H1 (cell line): ENCODE results near the gene IL36RN. TPM values are rescaled to one million over a fixed set of nuclear protein-coding genes. Genes with fewer than 3 reads are reported as not detected.

ENCODE experiments used
- CTCF ChIA-PET: fragments of 300-600 bp; sonication (Branson Sonifier 250); formaldehyde crosslinking; loops from one replicate; lab custom pipeline; 2021; ENCODE audit not compliant: partially characterized antibody; lab: Charles Lee
- POLR2A ChIA-PET: fragments of 300-600 bp; sonication (Branson Sonifier 250); formaldehyde crosslinking; loops from one replicate; lab custom pipeline; 2021; ENCODE audit warnings: inconsistent platforms; ENCODE audit not compliant: partially characterized antibody; lab: Charles Lee
- DNase-seq, 2 experiments: peaks; one replicate each; pipeline versions ENCODE4 v3.0.0 to v3.0.0-alpha.2; 2010 to 2022; ENCODE audit warnings: low spot score in 2 of 2, low read depth in 1 of 2, mixed read lengths in 1 of 2
- FAIRE-seq: peaks from 2 replicates; lab custom pipeline; 2011; peaks lifted over from hg19 to GRCh38; lab: Jason Lieb, UNC
- H2AFZ ChIP-seq: 2 replicates; pipeline ENCODE4 v1.8.1; 2012; ENCODE audit warnings: low read length, inconsistent platforms
- H2AK5ac ChIP-seq: 2 replicates; pipeline ENCODE4 v1.6.1; 2013; ENCODE audit warnings: low read depth, low read length
- H2BK120ac ChIP-seq: replicated peaks from 2 replicates; pipeline ENCODE3; 2013; ENCODE audit warnings: low read depth, low read length, inconsistent platforms
- H2BK12ac ChIP-seq: 2 replicates; pipeline ENCODE4 v1.6.1; 2013; ENCODE audit warnings: low read depth, low read length
- H2BK15ac ChIP-seq: 2 replicates; pipeline ENCODE4 v1.6.1; 2013; ENCODE audit warnings: low read length
- H2BK20ac ChIP-seq: 2 replicates; pipeline ENCODE4 v1.6.1; 2013; ENCODE audit warnings: low read length
- H2BK5ac ChIP-seq: 2 replicates; pipeline ENCODE4 v1.6.1; 2013; ENCODE audit warnings: low read depth, low read length
- H3K14ac ChIP-seq: 2 replicates; pipeline ENCODE4 v1.6.1; 2013; ENCODE audit warnings: inconsistent platforms; ENCODE audit not compliant: insufficient read length
- H3K18ac ChIP-seq: 2 replicates; pipeline ENCODE4 v1.6.1; 2013; ENCODE audit warnings: low read length; ENCODE audit errors: extremely low read depth
- H3K23ac ChIP-seq: 2 replicates; pipeline ENCODE4 v1.6.1; 2013; ENCODE audit warnings: inconsistent platforms; ENCODE audit not compliant: insufficient read length
- H3K23me2 ChIP-seq: 2 replicates; pipeline ENCODE4 v1.6.1; 2013; ENCODE audit warnings: low read depth, low read length
- H3K27ac ChIP-seq: 2 replicates; pipeline ENCODE4 v1.6.1; 2011; ENCODE audit warnings: low read depth, low read length, inconsistent platforms
- H3K27me3 ChIP-seq, 4 experiments: replicated peaks in 1 of 4; 1 replicate in 1 of 4; 2 replicates in 3 of 4; pipeline versions ENCODE4 v1.6.1 to v1.8.1; 2011 to 2013; ENCODE audit warnings: low read length in 3 of 4, mild to moderate bottlenecking in 3 of 4, inconsistent platforms in 2 of 4, mixed read lengths in 2 of 4, moderate library complexity in 1 of 4; ENCODE audit not compliant: control insufficient read depth in 3 of 4, insufficient read depth in 3 of 4; ENCODE audit errors: extremely low read depth in 1 of 4
- H3K36me3 ChIP-seq, 4 experiments: 2 replicates each; pipeline versions ENCODE4 v1.6.1 to v1.8.1; 2011 to 2013; ENCODE audit warnings: mild to moderate bottlenecking in 4 of 4, low read length in 3 of 4, moderate library complexity in 2 of 4, control low read depth in 1 of 4, inconsistent platforms in 1 of 4; ENCODE audit not compliant: insufficient read depth in 4 of 4, control insufficient read depth in 2 of 4
- H3K4ac ChIP-seq: replicated peaks from 2 replicates; pipeline ENCODE3; 2013; ENCODE audit warnings: low read length, low read depth, mixed read lengths, inconsistent platforms; ENCODE audit not compliant: insufficient read length
- H3K4me1 ChIP-seq, 4 experiments: replicated peaks in 1 of 4; 1 replicate in 1 of 4; 2 replicates in 3 of 4; pipeline versions ENCODE4 v1.6.1 to v1.8.1; 2011 to 2013; ENCODE audit warnings: low read length in 3 of 4, inconsistent platforms in 2 of 4, mixed read lengths in 1 of 4; ENCODE audit not compliant: insufficient read depth in 4 of 4, control insufficient read depth in 3 of 4
- H3K4me2 ChIP-seq, 2 experiments: 2 replicates each; pipeline versions ENCODE4 v1.6.1 to v1.8.1; 2011 to 2013; ENCODE audit warnings: low read depth in 2 of 2, low read length in 2 of 2, control low read depth in 1 of 2, inconsistent platforms in 1 of 2, mild to moderate bottlenecking in 1 of 2; ENCODE audit not compliant: insufficient read depth in 1 of 2
- H3K4me3 ChIP-seq, 4 experiments: fragments of 200-600, 300-600 bp in 1 of 4; sonication (generic), shearing (Covaris generic), sonication (Bioruptor Twin) in 1 of 4; 2 replicates each; pipeline versions ENCODE4 v1.5.1 to v1.8.1; 2011 to 2016; ENCODE audit warnings: low read length in 4 of 4, low read depth in 3 of 4, control low read depth in 2 of 4, inconsistent platforms in 2 of 4, mild to moderate bottlenecking in 2 of 4, mixed read lengths in 1 of 4, moderate library complexity in 1 of 4; ENCODE audit not compliant: insufficient read depth in 2 of 4; ENCODE audit errors: extremely low read depth in 1 of 4
- H3K56ac ChIP-seq: replicated peaks from 2 replicates; pipeline ENCODE3; 2013; ENCODE audit warnings: low read depth, mild to moderate bottlenecking, mixed read lengths, low read length, inconsistent platforms; ENCODE audit not compliant: insufficient read length
- H3K79me1 ChIP-seq: 2 replicates; pipeline ENCODE4 v1.6.1; 2013; ENCODE audit warnings: low read depth, low read length, control low read depth
- H3K79me2 ChIP-seq, 2 experiments: 2 replicates each; pipeline versions ENCODE4 v1.6.1 to v1.8.1; 2012 to 2013; ENCODE audit warnings: low read length in 2 of 2, mild to moderate bottlenecking in 2 of 2, inconsistent platforms in 1 of 2; ENCODE audit not compliant: insufficient read depth in 2 of 2, control insufficient read depth in 1 of 2
- H3K9ac ChIP-seq, 4 experiments: replicated peaks in 1 of 4; 1 replicate in 1 of 4; 2 replicates in 3 of 4; pipeline versions ENCODE4 v1.6.1 to v1.8.1; 2011 to 2013; ENCODE audit warnings: low read depth in 3 of 4, low read length in 3 of 4, control low read depth in 2 of 4, mild to moderate bottlenecking in 2 of 4, moderate library complexity in 2 of 4, inconsistent platforms in 1 of 4; ENCODE audit errors: extremely low read depth in 1 of 4
- H3K9me3 ChIP-seq, 2 experiments: 2 replicates each; pipeline versions ENCODE4 v1.6.1 to v1.8.1; 2012 to 2013; ENCODE audit warnings: mild to moderate bottlenecking in 2 of 2, moderate library complexity in 2 of 2, control low read depth in 1 of 2, inconsistent platforms in 1 of 2, low read depth in 1 of 2, low read length in 1 of 2, mixed read lengths in 1 of 2; ENCODE audit not compliant: insufficient read depth in 2 of 2
- H4K20me1 ChIP-seq, 2 experiments: replicated peaks in 1 of 2; 2 replicates each; pipeline versions ENCODE3 to v1.8.1; 2011 to 2013; ENCODE audit warnings: inconsistent platforms in 2 of 2, low read length in 2 of 2, mild to moderate bottlenecking in 1 of 2; ENCODE audit not compliant: insufficient read depth in 2 of 2, control insufficient read depth in 1 of 2
- H4K5ac ChIP-seq: 2 replicates; pipeline ENCODE4 v1.6.1; 2013; ENCODE audit warnings: low read length, low read depth, mixed read lengths, inconsistent platforms; ENCODE audit not compliant: insufficient read length
- H4K8ac ChIP-seq: 2 replicates; pipeline ENCODE4 v1.8.0; 2013; ENCODE audit warnings: mild to moderate bottlenecking, moderate library complexity, low read length, inconsistent platforms; ENCODE audit not compliant: insufficient read depth; ENCODE audit errors: extremely low read depth
- H4K91ac ChIP-seq: replicated peaks from 2 replicates; pipeline ENCODE3; 2013; ENCODE audit warnings: low read length, mixed read lengths, inconsistent platforms; ENCODE audit not compliant: insufficient read length
- SRF ChIP-seq: IDR thresholded peaks from 2 replicates; pipeline ENCODE4 v1.6.1; 2011; ENCODE audit warnings: mild to moderate bottlenecking, low read depth, low read length, moderate library complexity
- WGBS, 2 experiments: shearing (Covaris generic) in 1 of 2; methylation state at CpG; one replicate each; pipeline versions ENCODE4 v1.1.6 to v1.1.7; 2013 to 2015; ENCODE audit warnings: low lambda C conversion rate in 2 of 2, mixed read lengths in 2 of 2, inconsistent platforms in 1 of 2, low coverage in 1 of 2, missing lambda C conversion rate in 1 of 2; ENCODE audit not compliant: insufficient replicate concordance in 2 of 2, insufficient coverage in 1 of 2, insufficient read length in 1 of 2; ENCODE audit errors: extremely low coverage in 1 of 2, missing lambda C conversion rate in 1 of 2; 5-methylcytosine and 5-hydroxymethylcytosine counted together
- polyA plus RNA-seq, 7 experiments: library from polyadenylated mRNA; depleted of rRNA in 3 of 7; stranded (reverse) in 5 of 7; unstranded in 2 of 7; fragments of >200 nt in 5 of 7; fragments of 200-250 nt in 2 of 7; gene quantifications; 1 replicate in 5 of 7; 2 replicates in 1 of 7; 4 replicates in 1 of 7; pipeline versions ENCODE4 v1.2.1 to v1.2.3, GENCODE V29; 2011 to 2013; ENCODE audit warnings: missing spikeins in 2 of 7, mixed read lengths in 2 of 7
- total RNA-seq: library from RNA; stranded (reverse); fragmentation: NEBNext Ultra II Directional; extraction: Animal tissue kit (Norgen Biotek cat#: 25700); gene quantifications from 2 replicates; pipeline ENCODE4 v1.2.1, GENCODE V29; 2021

IL36RN gene
- total and polyA plus RNA-seq, 2 of the 8 experiments (the other 6 are each of a cell fraction or from before 2014, with no cell fraction given): not detected

GRCh38 chr2:113056521-113056920 lies 2.5 kb upstream of the IL36RN start:
- H4K91ac ChIP-seq: no peak overlapping the region
- H2BK12ac ChIP-seq: no peak overlapping the region
- no peak overlapping the region for H3K18ac ChIP-seq
- H4K8ac ChIP-seq: no peak overlapping the region
- no peak overlapping the region for H3K4ac ChIP-seq
- H3K79me2 ChIP-seq: no peaks in the 10 kb centered on the region
- no peaks in the 10 kb centered on the region; the same call in 1 of the 2 replicates for H3K23me2 ChIP-seq
- no peak overlapping the region for H2AK5ac ChIP-seq
- H2BK15ac ChIP-seq: no peak overlapping the region
- WGBS, 2 experiments: 76% methylated on average over 1 of the region's 1 CpG; no CpG with 5 or more reads in 1 of the 2 experiments
- no peak for TF ChIP-seq SRF
- no peak overlapping the region for H3K56ac ChIP-seq
- FAIRE-seq (no peak), DNase-seq (no peak)
- no peak overlapping the region for H3K4me3 ChIP-seq
- no peak overlapping the region for H3K23ac ChIP-seq
- H3K27me3 ChIP-seq: no peaks in the 10 kb centered on the region
- POLR2A ChIA-PET: no interaction called here
- no peak overlapping the region for H2AFZ ChIP-seq
- no peak overlapping the region for H3K27ac ChIP-seq
- H2BK20ac ChIP-seq: no peak overlapping the region
- H3K9me3 ChIP-seq: peaks cover 13 to 28% of the 10 kb centered on the region in 2 experiments
- H4K5ac ChIP-seq: no peak overlapping the region
- CTCF ChIA-PET: interaction anchor here (0.5 to 2.1 kb wide), 2 partner anchors 24 to 155 kb away, joined by 3 to 7 read pairs; no protein-coding TSS in a partner anchor
- H3K4me1 ChIP-seq: no peaks in the 10 kb centered on the region
- H2BK120ac ChIP-seq: no peak overlapping the region
- H4K20me1 ChIP-seq: peaks cover 0 to 2% of the 10 kb centered on the region in 2 experiments
- no peaks in the 10 kb centered on the region for H3K79me1 ChIP-seq
- no peak overlapping the region for H3K14ac ChIP-seq
- no peak overlapping the region for H2BK5ac ChIP-seq
- no peak overlapping the region for H3K9ac ChIP-seq
- no peak overlapping the region for H3K4me2 ChIP-seq
- no peaks in the 10 kb centered on the region for H3K36me3 ChIP-seq
